HepG2 (cell line): ENCODE data around the gene MTCL1. TPM values are rescaled to one million over a fixed set of nuclear protein-coding genes. Genes with fewer than 3 reads are reported as not detected.
A peak's percentile ranks its signal among the peaks of the same experiment; 100 is the strongest.

Source experiments
- ATAC-seq: fragments of 200-7000 bp; cut with Tn5 transposase; 3 replicates; pipeline ENCODE4 v1.9.1; 2020; ENCODE audit warnings: mild to moderate bottlenecking, moderate library complexity
- BruUV-seq: library from RNA; stranded (reverse); fragments of 400-500 nt; replicated peaks from 2 replicates; lab custom pipeline; 2021; lab: Mats Ljungman, UMichigan
- CTCF ChIA-PET: fragments of 300-600 bp; formaldehyde crosslinking; extraction: SDS; loops from one replicate; lab custom pipeline; 2021; ENCODE audit warnings: low total read pairs, inconsistent platforms, low intra/inter-chr PET ratio; lab: Yijun Ruan, JAX
- POLR2A ChIA-PET: fragments of 350-600 bp; sonication (Branson Sonifier 250); formaldehyde crosslinking; loops from one replicate; lab custom pipeline; 2020; ENCODE audit warnings: antibody characterized with exemption, inconsistent platforms; lab: Yijun Ruan, JAX
- DNase-seq: peaks from one replicate; pipeline ENCODE4 v3.0.0-alpha.2; 2015; ENCODE audit warnings: low spot score
- FAIRE-seq: peaks from 3 replicates; lab custom pipeline; 2011; peaks lifted over from hg19 to GRCh38; lab: Jason Lieb, UNC
- H2AFZ ChIP-seq: one replicate; pipeline ENCODE4 v1.6.1; 2011; ENCODE audit warnings: low read length, inconsistent platforms
- H3K27ac ChIP-seq: fragments of 300-600 bp; 3 replicates; pipeline ENCODE4 v1.8.0; 2011; ENCODE audit warnings: mixed run types, mild to moderate bottlenecking, mixed read lengths, low read length, inconsistent platforms; ENCODE audit not compliant: insufficient read depth; ENCODE audit errors: extremely low read length
- H3K27me3 ChIP-seq, 2 experiments: fragments of 200-600 bp in 1 of 2; 2 replicates in 1 of 2; 3 replicates in 1 of 2; pipeline versions ENCODE4 v1.6.0 to v1.8.0; 2011; ENCODE audit warnings: low read length in 2 of 2, mild to moderate bottlenecking in 2 of 2, moderate library complexity in 2 of 2, inconsistent platforms in 1 of 2; ENCODE audit not compliant: insufficient read depth in 2 of 2, control insufficient read depth in 1 of 2
- H3K36me3 ChIP-seq, 2 experiments: fragments of 200-600 bp in 1 of 2; replicated peaks in 1 of 2; 2 replicates in 1 of 2; 3 replicates in 1 of 2; pipeline versions ENCODE4 v1.5.1 to v1.8.0; 2011; ENCODE audit warnings: low read length in 2 of 2, inconsistent platforms in 1 of 2; ENCODE audit not compliant: insufficient read depth in 2 of 2, control insufficient read depth in 1 of 2
- H3K4me1 ChIP-seq: 2 replicates; pipeline ENCODE4 v1.5.1; 2012; ENCODE audit warnings: low read length, inconsistent platforms; ENCODE audit not compliant: insufficient read depth
- H3K4me2 ChIP-seq: 2 replicates; pipeline ENCODE4 v1.6.0; 2011; ENCODE audit warnings: low read depth, low read length, inconsistent platforms
- H3K4me3 ChIP-seq, 3 experiments: fragments of 200-600 bp in 1 of 3; sonication (generic), shearing (Covaris generic) in 1 of 3; replicated peaks in 1 of 3; 2 replicates each; pipeline ENCODE4 v1.5.1; 2011 to 2016; ENCODE audit warnings: low read length in 3 of 3, inconsistent platforms in 2 of 3, low read depth in 2 of 3, mild to moderate bottlenecking in 2 of 3, control low read depth in 1 of 3, mixed read lengths in 1 of 3; ENCODE audit not compliant: insufficient read depth in 1 of 3
- H3K79me2 ChIP-seq: one replicate; pipeline ENCODE4 v1.6.1; 2011; ENCODE audit warnings: low read length, inconsistent platforms; ENCODE audit not compliant: insufficient read depth
- H3K9ac ChIP-seq: 2 replicates; pipeline ENCODE4 v1.6.0; 2011; ENCODE audit warnings: mild to moderate bottlenecking, low read depth, low read length, inconsistent platforms; ENCODE audit not compliant: insufficient read depth
- H3K9me3 ChIP-seq: 2 replicates; pipeline ENCODE4 v1.5.1; 2012; ENCODE audit warnings: mild to moderate bottlenecking, low read length
- H4K20me1 ChIP-seq: 2 replicates; pipeline ENCODE4 v1.6.0; 2011; ENCODE audit warnings: inconsistent platforms, mild to moderate bottlenecking, low read length, moderate library complexity; ENCODE audit not compliant: insufficient read depth
- NFYB ChIP-seq: sonication (generic); formaldehyde crosslinking; IDR thresholded peaks from 2 replicates; pipeline ENCODE4 v1.4.0; 2020; ENCODE audit warnings: missing genetic modification reagents
- REST ChIP-seq, 2 experiments: IDR thresholded peaks; 2 replicates each; pipeline ENCODE4 v1.6.1; 2011 to 2012; ENCODE audit warnings: low read length in 2 of 2, borderline replicate concordance in 1 of 2, low read depth in 1 of 2, mild to moderate bottlenecking in 1 of 2, moderate library complexity in 1 of 2
- ZNF616 ChIP-seq: sonication (generic); formaldehyde crosslinking; IDR thresholded peaks from 2 replicates; pipeline ENCODE4 v1.5.0; 2020; ENCODE audit warnings: low read depth, mild to moderate bottlenecking, missing genetic modification reagents
- WGBS: methylation state at CpG from one replicate; pipeline ENCODE4 v1.1.6; 2017; ENCODE audit warnings: low lambda C conversion rate; 5-methylcytosine and 5-hydroxymethylcytosine counted together
- in situ Hi-C: cut with HindIII; loops from 2 replicates; pipeline ENCODE4 v1.10.0; 2017; ENCODE audit warnings: low pct_unique_long_range_greater_than_20kb; ENCODE audit not compliant: extremely low pct_ligation_motif_present
- intact Hi-C: fragments of 100-400 bp; cut with micrococcal nuclease; formaldehyde crosslinking; loops from one replicate; pipeline ENCODE4 v1.10.0; 2022; ENCODE audit not compliant: unreplicated experiment
- polyA plus RNA-seq, 8 experiments: library from polyadenylated mRNA; depleted of rRNA in 3 of 8; stranded (reverse) in 7 of 8; unstranded in 1 of 8; fragments of >200 nt; fragmentation: Illumina TruSeq in 4 of 8; extraction: Trizol in 4 of 8; gene quantifications; 2 replicates each; pipeline versions ENCODE4 v1.2.1 to v1.2.3, GENCODE V29; 2011 to 2016; ENCODE audit warnings: low read depth in 4 of 8, missing spikeins in 1 of 8, mixed read lengths in 1 of 8; ENCODE audit not compliant: insufficient read depth in 1 of 8
- total RNA-seq, 5 experiments: library from RNA; depleted of rRNA; stranded (reverse); fragments of >200 nt; fragmentation: Illumina TruSeq; extraction: Trizol; gene quantifications; 2 replicates each; pipeline ENCODE4 v1.2.3, GENCODE V29; 2016; ENCODE audit warnings: low read depth in 1 of 5

MTCL1 gene
- total and polyA plus RNA-seq, 2 of the 13 experiments (the other 11 are each of a cell fraction or from before 2014, with no cell fraction given): 3.1 to 3.2 TPM

DNA sequence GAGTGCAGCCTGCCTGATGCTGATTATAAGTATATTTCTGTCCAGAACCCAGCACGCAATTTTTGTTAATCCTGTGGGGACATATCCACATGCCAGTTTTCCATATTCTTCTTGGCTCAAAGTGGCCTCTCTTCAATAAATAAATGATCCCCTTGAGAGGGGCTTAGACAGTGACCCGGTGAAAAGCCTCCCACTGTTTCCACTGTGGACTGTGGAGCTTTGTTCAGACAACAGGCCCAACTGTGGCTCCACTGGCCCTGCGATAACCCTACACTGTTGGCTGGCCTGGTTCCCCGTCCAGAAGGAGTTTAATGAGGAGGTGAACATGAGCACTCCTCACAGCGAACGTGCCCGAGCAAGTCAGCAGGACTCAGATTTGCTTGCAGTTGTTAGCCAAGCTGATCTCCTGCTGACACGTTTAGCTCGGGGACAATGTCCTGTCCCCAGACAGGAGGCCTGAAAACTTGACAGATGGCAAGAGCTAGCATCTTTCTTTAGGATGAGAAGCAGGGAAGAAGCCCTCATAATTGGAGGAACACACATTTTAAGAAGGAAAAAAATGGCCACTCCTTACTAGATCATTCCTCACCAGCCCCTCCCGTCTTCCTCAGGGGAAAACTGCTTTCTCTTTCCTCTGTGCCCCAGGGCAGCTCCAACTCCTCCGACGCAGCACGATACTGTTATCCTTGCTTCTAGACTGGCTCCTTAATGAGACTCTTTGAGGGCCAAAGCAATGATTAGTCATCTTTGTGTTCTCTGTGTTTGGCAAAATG lies 20.0 kb upstream of the MTCL1 start:
- H3K36me3 ChIP-seq: no peaks in the 10 kb centered on the region
- H3K9ac ChIP-seq: no peak overlapping the region
- H3K27me3 ChIP-seq: peaks cover 0 to 20% of the 10 kb centered on the region in 2 experiments; a peak in 3 of 5 replicates
- no peaks in the 10 kb centered on the region for H3K9me3 ChIP-seq
- H3K4me3 ChIP-seq: no peak overlapping the region
- DNase-seq: no peak
- POLR2A ChIA-PET: no interaction called here
- no peak overlapping the region for H3K27ac ChIP-seq
- intact Hi-C loops (no loop called here), in situ Hi-C loops (no loop called here)
- H2AFZ ChIP-seq: peak overlapping the region; percentile 62
- CTCF ChIA-PET: no interaction called here
- H3K4me2 ChIP-seq: peak overlapping the region; percentile 29; the same call in 1 of the 2 replicates
- 0 out of 2 replicates have a peak, but pooled peaks have one; percentile 53 for TF ChIP-seq ZNF616 (CRISPR knock-in tag)
- no peak for TF ChIP-seq REST (IDR thresholded peaks at IDR 0.05; ENCODE audit: borderline replicate concordance in 1 of 2, low read depth in 1 of 2, low read length in 2 of 2)
- no peak for TF ChIP-seq NFYB
- TF ChIP-seq, all 625 proteins: peak for 1
- no TSS peak for BruUV-seq
- WGBS: 40% methylated on average over 12 of the region's 13 CpGs
- Histone ChIP-seq H4K20me1 (no peaks in the 10 kb centered on the region), H3K79me2 (no peaks in the 10 kb centered on the region), H3K4me1 (no peaks in the 10 kb centered on the region)
- ATAC-seq: no peak; the same call in 2 of the 3 replicates
- no peak for FAIRE-seq
